Peyer's patch (tissue), 4 donors: ENCODE measurements around the gene KCNAB1. TPM values are rescaled to one million over a fixed set of nuclear protein-coding genes. Genes with fewer than 3 reads are reported as not detected.
"Not testable (repeated sequence)": the region's sequence is repeated elsewhere in the genome, so short reads cannot be mapped to it uniquely, and the experiment has no call there.

Experiments used
- DNase-seq, 3 donors: peaks; one replicate each; pipeline ENCODE4 v3.0.0-alpha.2; 2017 to 2019
- H3K27ac ChIP-seq, 4 donors: fragments of 200-600 bp; sonication (generic); one replicate each; pipeline ENCODE4 v1.5.1; 2016 to 2019
- H3K27me3 ChIP-seq, 2 donors: fragments of 200-600 bp; sonication (generic); one replicate each; pipeline ENCODE4 v1.5.1; 2019
- H3K36me3 ChIP-seq, 3 donors: fragments of 200-600 bp; sonication (generic); one replicate each; pipeline ENCODE4 v1.5.1; 2016 to 2019
- H3K4me1 ChIP-seq, 4 donors: fragments of 200-600 bp; sonication (generic); one replicate each; pipeline ENCODE4 v1.5.1; 2016 to 2019
- H3K4me3 ChIP-seq, 4 donors: fragments of 200-600 bp; sonication (generic); 1 replicate in 3 of 4; 2 replicates in 1 of 4; pipeline ENCODE4 v1.5.1; 2016 to 2019; ENCODE audit warnings: mild to moderate bottlenecking in 1 of 4
- H3K9me3 ChIP-seq, 4 donors: fragments of 200-600 bp; sonication (generic); one replicate each; pipeline ENCODE4 v1.5.1; 2016 to 2019; ENCODE audit warnings: mild to moderate bottlenecking in 1 of 4
- POLR2A ChIP-seq, 2 donors: fragments of 450-650 bp; IDR thresholded peaks; one replicate each; pipeline ENCODE4 v1.5.1; 2017; ENCODE audit warnings: antibody characterized with exemption in 2 of 2, mild to moderate bottlenecking in 2 of 2, moderate library complexity in 2 of 2
- total RNA-seq, 4 donors: library from RNA; depleted of rRNA; stranded (reverse); fragments of >200 nt; gene quantifications; one replicate each; pipeline ENCODE4 v1.1.0, GENCODE V29; 2016
- TF ChIP-seq, protein P1 (sequence below), 6 experiments: fragments of 450-650 bp in 4 of 6; fragments of 200-600 bp in 2 of 6; sonication (generic) in 1 of 6; IDR thresholded peaks; one replicate each; pipeline ENCODE4 v1.5.1; 2017 to 2019; ENCODE audit warnings: antibody characterized with exemption in 6 of 6, mild to moderate bottlenecking in 3 of 6, moderate library complexity in 1 of 6

KCNAB1 gene
- total RNA-seq, 4 donors from 2014 or later = 1.1 to 1.7 (median 1.6) TPM; not detected in 1

DNA sequence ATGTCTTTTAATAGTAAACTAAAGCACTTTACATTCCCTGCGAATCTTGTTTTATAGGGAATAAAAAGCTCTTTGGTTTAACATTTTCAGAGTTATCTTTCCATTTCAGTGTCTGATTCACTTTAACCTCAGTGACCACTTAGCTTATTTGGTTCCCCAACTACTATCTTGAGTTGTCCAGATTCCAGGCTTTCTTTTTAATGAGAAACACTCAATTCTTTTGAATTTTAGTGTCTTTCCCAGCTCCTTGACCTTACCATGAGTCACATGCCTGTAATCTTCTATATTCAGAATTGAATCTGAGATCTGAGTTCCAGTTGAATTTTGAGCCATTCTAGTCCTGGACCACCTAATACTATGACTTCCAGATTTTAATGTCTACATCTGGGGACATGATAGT lies 144.4 kb downstream of the KCNAB1 start:
- no peaks in the 10 kb centered on the region for H3K4me1 ChIP-seq
- no peak for TF ChIP-seq POLR2A (IDR thresholded peaks at IDR 0.05)
- TF ChIP-seq, protein P1, sequence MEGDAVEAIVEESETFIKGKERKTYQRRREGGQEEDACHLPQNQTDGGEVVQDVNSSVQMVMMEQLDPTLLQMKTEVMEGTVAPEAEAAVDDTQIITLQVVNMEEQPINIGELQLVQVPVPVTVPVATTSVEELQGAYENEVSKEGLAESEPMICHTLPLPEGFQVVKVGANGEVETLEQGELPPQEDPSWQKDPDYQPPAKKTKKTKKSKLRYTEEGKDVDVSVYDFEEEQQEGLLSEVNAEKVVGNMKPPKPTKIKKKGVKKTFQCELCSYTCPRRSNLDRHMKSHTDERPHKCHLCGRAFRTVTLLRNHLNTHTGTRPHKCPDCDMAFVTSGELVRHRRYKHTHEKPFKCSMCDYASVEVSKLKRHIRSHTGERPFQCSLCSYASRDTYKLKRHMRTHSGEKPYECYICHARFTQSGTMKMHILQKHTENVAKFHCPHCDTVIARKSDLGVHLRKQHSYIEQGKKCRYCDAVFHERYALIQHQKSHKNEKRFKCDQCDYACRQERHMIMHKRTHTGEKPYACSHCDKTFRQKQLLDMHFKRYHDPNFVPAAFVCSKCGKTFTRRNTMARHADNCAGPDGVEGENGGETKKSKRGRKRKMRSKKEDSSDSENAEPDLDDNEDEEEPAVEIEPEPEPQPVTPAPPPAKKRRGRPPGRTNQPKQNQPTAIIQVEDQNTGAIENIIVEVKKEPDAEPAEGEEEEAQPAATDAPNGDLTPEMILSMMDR (IDR thresholded peaks at IDR 0.05) = no peak
- H3K27ac ChIP-seq = no peak overlapping the region
- no peaks in the 10 kb centered on the region for H3K36me3 ChIP-seq
- DNase-seq = no peak
- no peaks in the 10 kb centered on the region for H3K27me3 ChIP-seq
- H3K9me3 ChIP-seq = no peaks in the 10 kb centered on the region
- no peak overlapping the region for H3K4me3 ChIP-seq

DNA sequence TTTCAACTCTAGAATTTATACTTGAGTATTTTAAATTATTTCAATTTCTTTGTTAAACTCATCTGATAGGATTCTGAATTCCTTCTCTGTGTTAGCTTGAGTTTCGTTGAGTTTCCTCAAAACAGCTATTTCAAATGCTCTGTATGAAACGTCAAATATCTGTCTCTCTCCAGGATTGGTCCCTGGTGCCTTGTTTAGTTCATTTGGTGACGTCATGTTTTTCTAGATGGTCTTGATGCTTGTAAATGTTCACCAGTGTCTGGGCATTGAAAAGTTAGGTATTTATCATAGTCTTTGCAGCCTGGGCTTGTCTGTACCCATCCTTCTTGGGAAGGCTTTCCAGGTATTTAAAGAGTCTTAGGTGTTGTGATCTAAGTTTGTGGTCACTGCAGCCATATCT lies 151.1 kb downstream of the KCNAB1 start:
- Histone ChIP-seq H3K36me3 (no peaks in the 10 kb centered on the region), H3K4me1 (no peaks in the 10 kb centered on the region), H3K9me3 (no peaks in the 10 kb centered on the region), H3K27ac (no peak overlapping the region), H3K4me3 (no peak overlapping the region), H3K27me3 (no peaks in the 10 kb centered on the region)
- DNase-seq = no peak
- TF ChIP-seq, protein P1 (IDR thresholded peaks at IDR 0.05) = no peak
- TF ChIP-seq POLR2A (IDR thresholded peaks at IDR 0.05) = no peak

DNA sequence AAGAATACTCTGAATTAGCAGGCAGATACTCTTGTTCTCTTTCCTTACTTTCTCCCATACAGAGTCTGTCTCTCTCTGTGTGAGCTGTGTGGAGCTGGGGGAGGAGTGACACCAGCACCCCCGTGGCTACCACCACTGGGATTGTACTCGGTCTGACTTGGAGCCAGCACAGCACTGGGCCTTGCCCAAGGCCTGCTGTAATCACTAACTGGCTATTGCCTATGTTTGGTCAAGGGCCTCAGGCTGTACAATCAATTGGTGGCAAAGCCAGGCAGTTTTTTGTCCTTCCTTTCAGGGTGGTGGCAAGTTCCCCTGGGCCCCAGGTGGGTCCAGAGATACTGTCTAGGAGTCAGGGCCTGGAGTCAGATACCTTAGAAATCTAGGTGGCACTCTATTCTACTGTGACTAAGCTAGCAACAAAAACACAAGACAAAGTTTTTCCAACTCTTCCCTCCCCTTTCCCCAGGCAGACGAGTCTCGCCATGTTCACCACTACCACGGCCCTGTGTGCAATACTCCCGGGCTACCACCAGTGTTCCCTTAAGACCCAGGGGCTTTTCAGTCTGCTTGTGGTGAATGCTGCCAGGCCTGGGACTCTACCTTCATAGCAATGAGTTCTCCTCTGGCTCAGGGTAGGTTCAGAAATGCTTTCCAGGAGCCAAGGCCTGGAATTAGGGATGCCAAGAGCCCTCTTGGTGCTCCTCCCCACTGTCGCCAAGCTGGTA lies 151.8 kb downstream of the KCNAB1 start:
- no peak for DNase-seq
- H3K4me1 ChIP-seq = no peaks in the 10 kb centered on the region
- H3K4me3 ChIP-seq = no peak overlapping the region
- H3K27me3 ChIP-seq = no peaks in the 10 kb centered on the region
- no peaks in the 10 kb centered on the region for H3K36me3 ChIP-seq
- TF ChIP-seq, protein P1 (IDR thresholded peaks at IDR 0.05) = no peak
- no peak for TF ChIP-seq POLR2A (IDR thresholded peaks at IDR 0.05)
- no peaks in the 10 kb centered on the region for H3K9me3 ChIP-seq
- no peak overlapping the region for H3K27ac ChIP-seq

DNA sequence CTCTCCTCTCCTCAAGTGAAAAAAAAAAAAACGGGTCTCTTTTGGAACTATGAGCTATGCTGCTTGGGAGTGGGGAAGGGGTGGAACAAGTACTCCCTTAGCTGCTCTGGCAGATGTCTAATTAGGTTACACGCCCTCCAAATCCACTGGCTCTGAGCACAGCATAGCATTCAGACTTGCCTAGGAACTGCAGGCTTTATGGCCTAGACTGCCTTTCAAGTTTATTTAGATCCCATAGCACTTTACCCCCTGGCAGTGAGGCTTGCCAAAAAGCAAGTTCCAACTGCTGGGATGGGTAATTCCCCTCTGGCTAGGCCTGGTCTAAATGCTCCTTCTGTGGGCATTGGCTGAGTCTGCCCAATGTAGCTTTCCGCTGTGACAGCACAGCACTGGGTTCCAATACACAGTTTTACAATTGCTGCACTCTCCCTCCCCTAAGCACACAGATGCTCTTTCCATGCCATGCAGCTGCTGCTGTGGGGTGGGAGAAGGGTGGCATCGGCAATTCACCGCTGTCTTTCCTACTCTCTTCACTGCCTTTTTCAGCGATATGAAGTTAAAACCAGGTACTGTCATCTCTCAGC lies 152.8 kb downstream of the KCNAB1 start:
- H3K4me1 ChIP-seq = no peaks in the 10 kb centered on the region
- no peak for DNase-seq
- TF ChIP-seq, protein P1 (IDR thresholded peaks at IDR 0.05) = no peak
- TF ChIP-seq POLR2A (IDR thresholded peaks at IDR 0.05) = no peak
- no peaks in the 10 kb centered on the region for H3K36me3 ChIP-seq
- H3K27ac ChIP-seq = no peak overlapping the region
- H3K9me3 ChIP-seq = no peaks in the 10 kb centered on the region
- H3K4me3 ChIP-seq = no peak overlapping the region
- no peaks in the 10 kb centered on the region for H3K27me3 ChIP-seq

DNA sequence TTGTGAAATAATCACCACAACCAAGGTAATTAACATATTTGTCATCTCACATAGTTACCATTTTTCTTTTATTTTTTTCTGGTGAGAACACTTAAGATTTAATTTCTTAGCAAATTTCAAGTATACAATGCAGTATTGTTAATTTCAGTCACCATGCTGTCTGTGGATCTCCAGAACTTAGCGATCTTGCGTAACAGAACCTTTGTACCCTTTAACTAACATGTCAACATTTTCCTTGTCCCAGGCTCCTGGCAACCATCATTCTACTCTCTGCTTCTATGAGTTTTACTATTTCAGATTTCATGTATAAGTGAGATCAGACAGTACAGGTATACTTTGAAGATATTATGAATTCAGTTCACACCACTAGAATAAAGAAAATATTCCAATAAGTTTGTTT lies 154.4 kb downstream of the KCNAB1 start:
- Histone ChIP-seq H3K4me3 (no peak overlapping the region), H3K9me3 (no peaks in the 10 kb centered on the region), H3K27ac (no peak overlapping the region), H3K27me3 (no peaks in the 10 kb centered on the region), H3K4me1 (no peaks in the 10 kb centered on the region), H3K36me3 (no peaks in the 10 kb centered on the region)
- DNase-seq = no peak
- TF ChIP-seq, protein P1 (IDR thresholded peaks at IDR 0.05) = no peak
- TF ChIP-seq POLR2A (IDR thresholded peaks at IDR 0.05) = no peak

DNA sequence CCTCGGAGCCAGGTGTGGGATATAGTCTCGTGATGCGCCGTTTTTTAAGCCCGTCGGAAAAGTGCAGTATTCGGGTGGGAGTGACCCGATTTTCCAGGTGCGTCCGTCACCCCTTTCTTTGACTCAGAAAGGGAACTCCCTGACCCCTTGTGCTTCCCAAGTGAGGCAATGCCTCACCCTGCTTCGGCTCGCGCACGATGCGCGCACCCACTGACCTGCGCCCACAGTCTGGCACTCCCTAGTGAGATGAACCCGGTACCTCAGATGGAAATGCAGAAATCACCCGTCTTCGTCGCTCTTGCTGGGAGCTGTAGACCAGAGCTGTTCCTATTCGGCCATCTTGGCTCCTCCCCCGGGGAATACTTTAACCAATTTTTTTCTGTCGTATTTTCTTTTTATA lies 164.3 kb downstream of the KCNAB1 start:
- H3K36me3 ChIP-seq, H3K27me3 ChIP-seq, H3K4me1 ChIP-seq, H3K4me3 ChIP-seq, H3K27ac ChIP-seq, H3K9me3 ChIP-seq, DNase-seq: not testable (repeated sequence)
